Activated CD8-positive, alpha-beta T cell treated with anti-CD3 and anti-CD28 coated beads for 36 hours (primary cell): Measurements from ENCODE around the gene PLEKHA3. TPM values are rescaled to one million over a fixed set of nuclear protein-coding genes. Genes with fewer than 3 reads are reported as not detected.

Experiments
- ATAC-seq: fragments of 200-7000 bp; cut with Tn5 transposase; one replicate; pipeline ENCODE4 v1.10.0; 2021; ENCODE audit warnings: mild to moderate bottlenecking, moderate library complexity
- CTCF ChIA-PET: fragments of 350-600 bp; sonication (Branson Sonifier 250); formaldehyde crosslinking; loops from one replicate; lab custom pipeline; 2021; ENCODE audit warnings: antibody characterized with exemption; lab: Charles Lee
- POLR2A ChIA-PET: fragments of 350-600 bp; sonication (Branson Sonifier 250); formaldehyde crosslinking; loops from one replicate; lab custom pipeline; 2021; ENCODE audit warnings: antibody characterized with exemption; lab: Charles Lee
- DNase-seq: peaks from one replicate; pipeline ENCODE4 v3.0.0-alpha.2; 2020
- H3K27ac Mint-ChIP-seq: one replicate; pipeline ENCODE4 v1.8.0; 2021; ENCODE audit warnings: mild to moderate bottlenecking, mixed read lengths
- H3K27me3 Mint-ChIP-seq: one replicate; pipeline ENCODE4 v1.8.0; 2021; ENCODE audit warnings: mixed read lengths
- H3K36me3 Mint-ChIP-seq: one replicate; pipeline ENCODE4 v1.8.0; 2021; ENCODE audit warnings: low read depth, mixed read lengths
- H3K4me1 Mint-ChIP-seq: one replicate; pipeline ENCODE4 v1.8.0; 2021; ENCODE audit warnings: low read depth, mixed read lengths
- H3K4me3 Mint-ChIP-seq: one replicate; pipeline ENCODE4 v1.8.0; 2021; ENCODE audit warnings: mild to moderate bottlenecking, moderate library complexity, mixed read lengths
- H3K9me3 Mint-ChIP-seq: one replicate; pipeline ENCODE4 v1.8.0; 2021; ENCODE audit warnings: mixed read lengths
- intact Hi-C: fragments of 100-400 bp; cut with micrococcal nuclease; formaldehyde crosslinking; loops from one replicate; pipeline ENCODE4 v1.10.0; 2022
- total RNA-seq, 2 experiments: library from RNA; stranded (reverse); gene quantifications; one replicate each; pipeline ENCODE4 v1.2.3, GENCODE V29; 2021
- TF ChIP-seq, protein P1 (sequence below): fragments of 200-600 bp; IDR thresholded peaks from one replicate; pipeline ENCODE4 v1.8.0; 2022; ENCODE audit warnings: antibody characterized with exemption, mild to moderate bottlenecking

PLEKHA3 gene
- total RNA-seq, 2 experiments from 2014 or later, result 21.0 to 22.2 TPM

GRCh38 chr2:178449700-178450523, 30.3 kb upstream of the PLEKHA3 start:
- Mint-ChIP-seq H3K9me3 (no peaks in the 10 kb centered on the region), H3K36me3 (peaks cover 31% of the 10 kb centered on the region), H3K4me3 (peak overlapping the region; percentile 87), H3K27me3 (peaks cover 1% of the 10 kb centered on the region), H3K27ac (peak overlapping the region; percentile 90), H3K4me1 (peaks cover 29% of the 10 kb centered on the region)
- intact Hi-C loops, result no loop called here
- TF ChIP-seq, protein P1, sequence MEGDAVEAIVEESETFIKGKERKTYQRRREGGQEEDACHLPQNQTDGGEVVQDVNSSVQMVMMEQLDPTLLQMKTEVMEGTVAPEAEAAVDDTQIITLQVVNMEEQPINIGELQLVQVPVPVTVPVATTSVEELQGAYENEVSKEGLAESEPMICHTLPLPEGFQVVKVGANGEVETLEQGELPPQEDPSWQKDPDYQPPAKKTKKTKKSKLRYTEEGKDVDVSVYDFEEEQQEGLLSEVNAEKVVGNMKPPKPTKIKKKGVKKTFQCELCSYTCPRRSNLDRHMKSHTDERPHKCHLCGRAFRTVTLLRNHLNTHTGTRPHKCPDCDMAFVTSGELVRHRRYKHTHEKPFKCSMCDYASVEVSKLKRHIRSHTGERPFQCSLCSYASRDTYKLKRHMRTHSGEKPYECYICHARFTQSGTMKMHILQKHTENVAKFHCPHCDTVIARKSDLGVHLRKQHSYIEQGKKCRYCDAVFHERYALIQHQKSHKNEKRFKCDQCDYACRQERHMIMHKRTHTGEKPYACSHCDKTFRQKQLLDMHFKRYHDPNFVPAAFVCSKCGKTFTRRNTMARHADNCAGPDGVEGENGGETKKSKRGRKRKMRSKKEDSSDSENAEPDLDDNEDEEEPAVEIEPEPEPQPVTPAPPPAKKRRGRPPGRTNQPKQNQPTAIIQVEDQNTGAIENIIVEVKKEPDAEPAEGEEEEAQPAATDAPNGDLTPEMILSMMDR, result no peak
- POLR2A ChIA-PET, result interaction anchor here (1.3 to 3.5 kb wide), 6 partner anchors 13 to 43 kb away, joined by 3 to 37 read pairs (median 4); no protein-coding TSS in a partner anchor
- CTCF ChIA-PET, result interaction anchor here (1.3 to 2.9 kb wide), 6 partner anchors 31 to 338 kb away, joined by 3 to 22 read pairs (median 6); partner anchors contain the start of gene RBM45
- DNase-seq (no peak), ATAC-seq (no peak)

DNA sequence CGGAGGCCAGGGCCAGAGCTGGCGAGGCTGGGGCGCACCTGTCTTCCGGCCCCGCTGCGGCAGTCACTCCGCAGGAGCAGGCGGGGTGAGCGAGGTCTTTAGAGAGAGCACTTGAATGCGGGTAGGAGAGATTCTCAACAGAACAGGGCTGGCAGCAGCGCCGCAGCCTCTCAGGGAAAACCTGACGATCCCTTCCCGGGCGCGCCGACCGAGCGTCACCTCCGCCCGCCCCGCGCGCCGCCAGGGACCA, 29.8 kb upstream of the PLEKHA3 start:
- no peaks in the 10 kb centered on the region for H3K9me3 Mint-ChIP-seq
- peaks cover 1% of the 10 kb centered on the region for H3K27me3 Mint-ChIP-seq
- ChIA-PET CTCF (interaction anchor here (0.9 to 2.9 kb wide), 8 partner anchors 29 to 338 kb away, joined by 3 to 22 read pairs (median 6); partner anchors contain the start of genes FKBP7 and RBM45), POLR2A (interaction anchor here (0.6 to 3.5 kb wide), 8 partner anchors 14 to 347 kb away, joined by 3 to 37 read pairs (median 3); no protein-coding TSS in a partner anchor)
- H3K27ac Mint-ChIP-seq, result peak overlapping the region; percentile 90
- TF ChIP-seq, protein P1, result no peak
- H3K36me3 Mint-ChIP-seq, result peaks cover 26% of the 10 kb centered on the region
- ATAC-seq (peak; percentile 52), DNase-seq (peak; percentile 82)
- H3K4me1 Mint-ChIP-seq, result peaks cover 24% of the 10 kb centered on the region
- peak overlapping the region; percentile 87 for H3K4me3 Mint-ChIP-seq
- intact Hi-C loops, result no loop called here

GRCh38 chr2:178450774-178451525, 29.3 kb upstream of the PLEKHA3 start, which contains the start of the genes PJVK and PRKRA:
TSS of gene PJVK (plus strand) at chr2:178451378. CDS start at chr2:178453410, 2,032 bp downstream.
TSS of gene PRKRA (minus strand) at chr2:178451175. CDS start at chr2:178451030, 145 bp downstream.
- POLR2A ChIA-PET, result interaction anchor here (0.6 to 3.5 kb wide), 11 partner anchors 14 to 347 kb away, joined by 3 to 37 read pairs (median 3); no protein-coding TSS in a partner anchor
- peak within 1 kb of the TSS; percentile 87 for H3K4me3 Mint-ChIP-seq
- peak within 1 kb of the TSS; percentile 96 for H3K27ac Mint-ChIP-seq
- DNase-seq (peak; percentile 96), ATAC-seq (peak; percentile 94)
- H3K4me1 Mint-ChIP-seq, result peaks cover 24% of the 10 kb centered on the region
- H3K36me3 Mint-ChIP-seq, result peaks cover 25% of the 10 kb centered on the region
- intact Hi-C loops, result no loop called here
- peaks cover 1% of the 10 kb centered on the region for H3K27me3 Mint-ChIP-seq
- no peaks in the 10 kb centered on the region for H3K9me3 Mint-ChIP-seq
- TF ChIP-seq, protein P1, result no peak
- CTCF ChIA-PET, result interaction anchor here (0.9 to 2.9 kb wide), 8 partner anchors 28 to 339 kb away, joined by 3 to 22 read pairs (median 6); partner anchors contain the start of genes FKBP7 and RBM45

DNA sequence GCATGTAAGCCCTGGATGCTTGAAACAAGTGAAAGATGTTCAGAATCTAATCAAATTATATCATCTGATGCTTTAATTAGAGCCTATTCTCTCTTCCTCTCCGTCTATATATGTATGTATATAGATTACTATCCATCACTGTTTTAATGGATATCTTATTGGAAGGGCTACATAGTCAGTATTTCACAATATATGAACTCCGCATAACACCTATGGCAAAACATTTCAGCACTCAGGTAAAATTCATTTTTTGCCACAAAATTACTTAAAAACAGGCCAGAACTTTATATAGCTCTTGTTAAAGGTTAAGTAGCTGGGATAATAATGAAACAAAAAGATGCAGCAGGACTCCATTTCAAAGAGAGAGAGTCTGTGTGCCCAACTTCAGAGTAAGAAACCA, 27.9 kb upstream of the PLEKHA3 start:
- DNase-seq, result no peak
- H3K4me1 Mint-ChIP-seq, result peaks cover 24% of the 10 kb centered on the region
- no peaks in the 10 kb centered on the region for H3K9me3 Mint-ChIP-seq
- peak overlapping the region; percentile 87 for H3K4me3 Mint-ChIP-seq
- CTCF ChIA-PET, result interaction anchor here (1.2 kb wide), 1 partner anchor 28 kb away, joined by 4 read pairs; the partner anchor contains the start of gene PLEKHA3
- H3K36me3 Mint-ChIP-seq, result peaks cover 21% of the 10 kb centered on the region
- TF ChIP-seq, protein P1, result no peak
- ATAC-seq, result no peak
- intact Hi-C loops, result no loop called here
- peaks cover 1% of the 10 kb centered on the region for H3K27me3 Mint-ChIP-seq
- H3K27ac Mint-ChIP-seq, result no peak overlapping the region
- POLR2A ChIA-PET, result no interaction called here
